Transverse colon (tissue), 4 donors: ENCODE data around the gene BEND7.

Experiments
- POLR2A ChIP-seq: fragments of 450-650 bp; IDR thresholded peaks from one replicate; pipeline ENCODE4 v1.6.1; 2016; ENCODE audit warnings: antibody characterized with exemption, mild to moderate bottlenecking, moderate library complexity
- POLR2AphosphoS5 ChIP-seq, 3 donors: sonication (generic); formaldehyde crosslinking; IDR thresholded peaks; one replicate each; pipeline ENCODE4 v1.6.1; 2016; ENCODE audit warnings: antibody characterized with exemption in 3 of 3
- TF ChIP-seq, protein P1 (sequence below), 5 experiments: fragments of 200-600 bp in 3 of 5; fragments of 450-650 bp in 2 of 5; sonication (generic) in 3 of 5; IDR thresholded peaks; 1 replicate in 2 of 5; 2 replicates in 3 of 5; pipeline ENCODE4 v1.5.1; 2016 to 2017; ENCODE audit warnings: antibody characterized with exemption in 5 of 5, inconsistent platforms in 3 of 5, mild to moderate bottlenecking in 2 of 5, moderate library complexity in 1 of 5

DNA sequence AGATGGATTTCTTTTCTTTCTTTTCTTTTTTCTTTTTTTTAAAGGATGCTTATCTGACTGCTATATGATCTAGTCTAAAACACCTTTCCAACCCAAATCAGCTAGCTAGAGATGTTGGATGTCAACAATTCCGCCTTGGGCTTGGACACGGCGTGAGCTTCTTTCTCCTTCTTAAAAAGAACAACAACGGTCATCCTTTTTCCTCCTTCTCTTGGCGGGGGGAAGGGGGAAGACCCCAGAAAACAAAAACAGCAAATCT, 1.0 kb downstream of the BEND7 start:
- no peak for TF ChIP-seq POLR2A
- TF ChIP-seq, protein P1, sequence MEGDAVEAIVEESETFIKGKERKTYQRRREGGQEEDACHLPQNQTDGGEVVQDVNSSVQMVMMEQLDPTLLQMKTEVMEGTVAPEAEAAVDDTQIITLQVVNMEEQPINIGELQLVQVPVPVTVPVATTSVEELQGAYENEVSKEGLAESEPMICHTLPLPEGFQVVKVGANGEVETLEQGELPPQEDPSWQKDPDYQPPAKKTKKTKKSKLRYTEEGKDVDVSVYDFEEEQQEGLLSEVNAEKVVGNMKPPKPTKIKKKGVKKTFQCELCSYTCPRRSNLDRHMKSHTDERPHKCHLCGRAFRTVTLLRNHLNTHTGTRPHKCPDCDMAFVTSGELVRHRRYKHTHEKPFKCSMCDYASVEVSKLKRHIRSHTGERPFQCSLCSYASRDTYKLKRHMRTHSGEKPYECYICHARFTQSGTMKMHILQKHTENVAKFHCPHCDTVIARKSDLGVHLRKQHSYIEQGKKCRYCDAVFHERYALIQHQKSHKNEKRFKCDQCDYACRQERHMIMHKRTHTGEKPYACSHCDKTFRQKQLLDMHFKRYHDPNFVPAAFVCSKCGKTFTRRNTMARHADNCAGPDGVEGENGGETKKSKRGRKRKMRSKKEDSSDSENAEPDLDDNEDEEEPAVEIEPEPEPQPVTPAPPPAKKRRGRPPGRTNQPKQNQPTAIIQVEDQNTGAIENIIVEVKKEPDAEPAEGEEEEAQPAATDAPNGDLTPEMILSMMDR (IDR thresholded peaks at IDR 0.05): no peak
- no peak for TF ChIP-seq POLR2AphosphoS5 (IDR thresholded peaks at IDR 0.05)
